Sigmoid colon (tissue), 4 donors: Measurements from ENCODE around the gene ADCY5.

ENCODE experiments used
- CTCF ChIP-seq, 4 experiments: fragments of 450-650 bp in 3 of 4; fragments of 200-600 bp in 1 of 4; IDR thresholded peaks; one replicate each; pipeline ENCODE4 v1.5.1; 2016 to 2019; ENCODE audit warnings: antibody characterized with exemption in 4 of 4, mild to moderate bottlenecking in 3 of 4, moderate library complexity in 2 of 4
- EP300 ChIP-seq, 4 donors: sonication (generic); formaldehyde crosslinking; IDR thresholded peaks; one replicate each; pipeline ENCODE4 v1.6.1; 2017; ENCODE audit warnings: antibody characterized with exemption in 4 of 4
- POLR2A ChIP-seq, 2 donors: fragments of 450-650 bp; IDR thresholded peaks; one replicate each; pipeline ENCODE4 v1.6.1; 2016; ENCODE audit warnings: antibody characterized with exemption in 2 of 2, mild to moderate bottlenecking in 2 of 2, moderate library complexity in 2 of 2
- POLR2AphosphoS5 ChIP-seq, 4 donors: sonication (generic); formaldehyde crosslinking; IDR thresholded peaks; one replicate each; pipeline ENCODE4 v1.6.1; 2017; ENCODE audit warnings: antibody characterized with exemption in 4 of 4

- TF ChIP-seq CTCF (IDR thresholded peaks at IDR 0.05) (no peak), POLR2A (IDR thresholded peaks at IDR 0.05) (no peak), EP300 (IDR thresholded peaks at IDR 0.05) (no peak), POLR2AphosphoS5 (IDR thresholded peaks at IDR 0.05) (no peak)
Measured at GRCh38 chr3:123336441-123336851, 112.4 kb downstream of the ADCY5 start.
